Ovary (tissue), 3 donors: ENCODE measurements around the gene PIGN.

Source experiments
- CTCF ChIP-seq, 3 donors: fragments of 450-650 bp in 2 of 3; fragments of 200-600 bp in 1 of 3; IDR thresholded peaks; one replicate each; pipeline versions ENCODE4 v1.5.1 to v1.8.0; 2016 to 2022; ENCODE audit warnings: antibody characterized with exemption in 3 of 3, mild to moderate bottlenecking in 1 of 3
- EP300 ChIP-seq: sonication (generic); formaldehyde crosslinking; IDR thresholded peaks from one replicate; pipeline ENCODE4 v1.6.1; 2017; ENCODE audit warnings: antibody characterized with exemption
- POLR2A ChIP-seq: fragments of 450-650 bp; IDR thresholded peaks from one replicate; pipeline ENCODE4 v1.6.1; 2017; ENCODE audit warnings: antibody characterized with exemption, mild to moderate bottlenecking, moderate library complexity
- donor health status: DM: no; HTN: no; CAD: no.

- no peak for TF ChIP-seq CTCF (IDR thresholded peaks at IDR 0.05)
- no peak for TF ChIP-seq POLR2A
- TF ChIP-seq EP300, result no peak
These were observed 117.3 kb downstream of the PIGN start for GRCh38 chr18:62069556-62069955.
